Ramos (cell line): ENCODE measurements around the gene PI4KA.
"Not testable (repeated sequence)": the region's sequence is repeated elsewhere in the genome, so short reads cannot be mapped to it uniquely, and the experiment has no call there.

Experiments
- in situ Hi-C: fragments of 300-500 bp; cut with MboI; formaldehyde crosslinking; loops from one replicate; pipeline ENCODE4 v1.14.3; 2022; ENCODE audit warnings: low sequenced_read_pairs; ENCODE audit not compliant: unreplicated experiment

Gene PI4KA

DNA sequence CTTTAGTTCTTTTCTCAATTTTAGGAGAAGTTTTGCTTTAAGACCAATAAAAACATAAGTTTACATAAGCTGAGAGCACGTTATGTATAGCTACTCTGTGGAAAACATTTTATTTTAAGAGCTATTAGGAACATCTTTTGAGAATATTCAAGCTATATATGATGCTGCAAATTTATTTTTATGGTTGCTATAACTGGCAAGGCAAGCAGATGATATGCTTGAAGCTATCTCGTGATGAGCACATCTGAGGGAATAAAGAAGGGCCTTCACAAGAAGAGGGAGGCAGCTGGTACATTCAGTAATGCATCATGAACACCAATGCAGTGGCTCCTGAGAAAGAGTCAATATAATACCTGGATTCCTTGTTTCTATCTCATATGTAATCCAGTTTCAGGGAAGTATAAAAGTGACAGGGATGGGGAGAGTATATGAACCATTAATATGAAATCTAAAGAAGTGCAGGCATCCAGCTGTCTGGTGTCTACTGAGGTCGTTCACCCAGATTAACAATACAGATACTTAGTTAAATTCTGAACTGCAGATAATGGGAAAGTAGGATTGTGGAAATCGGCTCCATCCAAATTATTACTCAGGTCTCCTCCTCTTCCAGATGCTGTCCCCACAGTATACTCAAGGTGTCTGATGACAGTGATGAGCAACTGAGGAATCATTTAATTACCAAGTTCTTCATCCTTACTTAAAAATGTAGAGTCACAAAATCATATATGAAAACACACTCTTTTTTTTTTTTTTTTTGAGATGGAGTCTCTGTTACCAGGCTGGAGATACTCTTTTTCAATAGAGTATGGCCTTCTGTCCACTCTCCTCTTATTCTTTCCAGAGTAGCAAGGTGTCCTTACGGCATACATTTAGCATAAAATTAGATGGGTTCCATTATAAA is 185.1 kb downstream of the PI4KA start:
- in situ Hi-C loops = loop anchor here (10.0 kb wide), 1 partner anchor 59 kb away; no protein-coding TSS in a partner anchor

DNA sequence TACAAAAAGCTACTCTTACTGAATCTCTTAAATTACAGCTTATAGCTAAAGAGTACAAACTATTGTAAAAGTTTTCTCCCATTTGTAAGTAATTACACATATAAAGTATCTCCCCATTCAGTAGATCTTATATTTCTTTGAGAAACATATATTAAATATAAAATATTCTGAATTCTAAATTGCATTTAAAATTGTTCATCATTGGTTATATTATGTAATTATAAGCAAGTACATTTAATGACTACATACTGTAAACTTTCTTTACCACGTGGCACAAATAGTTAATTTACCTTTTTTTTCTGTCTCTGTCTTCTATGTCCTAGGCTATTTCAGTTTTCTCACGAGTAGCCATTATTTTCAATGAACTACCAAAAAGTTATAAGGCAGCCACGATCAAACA is 185.9 kb downstream of the PI4KA start:
- in situ Hi-C loops = loop anchor here (10.0 kb wide), 1 partner anchor 58 kb away; no protein-coding TSS in a partner anchor

DNA sequence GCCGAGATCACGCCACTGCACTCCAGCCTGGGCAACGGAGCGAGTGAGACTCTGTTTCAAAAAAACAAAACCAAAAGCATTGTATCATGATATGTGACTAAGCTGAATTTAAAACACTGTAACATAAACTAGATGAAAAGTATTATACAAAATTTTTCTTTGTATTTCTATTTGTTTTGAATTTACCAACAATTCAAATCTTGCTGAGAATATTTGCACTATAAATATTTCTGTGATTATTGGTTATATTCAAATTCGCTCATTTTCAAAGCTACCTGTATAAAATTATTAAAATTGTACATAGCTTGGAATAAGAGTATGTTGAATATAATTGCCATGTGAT is 186.6 kb downstream of the PI4KA start:
- in situ Hi-C loops = loop anchor here (10.0 kb wide), 1 partner anchor 57 kb away; no protein-coding TSS in a partner anchor

DNA sequence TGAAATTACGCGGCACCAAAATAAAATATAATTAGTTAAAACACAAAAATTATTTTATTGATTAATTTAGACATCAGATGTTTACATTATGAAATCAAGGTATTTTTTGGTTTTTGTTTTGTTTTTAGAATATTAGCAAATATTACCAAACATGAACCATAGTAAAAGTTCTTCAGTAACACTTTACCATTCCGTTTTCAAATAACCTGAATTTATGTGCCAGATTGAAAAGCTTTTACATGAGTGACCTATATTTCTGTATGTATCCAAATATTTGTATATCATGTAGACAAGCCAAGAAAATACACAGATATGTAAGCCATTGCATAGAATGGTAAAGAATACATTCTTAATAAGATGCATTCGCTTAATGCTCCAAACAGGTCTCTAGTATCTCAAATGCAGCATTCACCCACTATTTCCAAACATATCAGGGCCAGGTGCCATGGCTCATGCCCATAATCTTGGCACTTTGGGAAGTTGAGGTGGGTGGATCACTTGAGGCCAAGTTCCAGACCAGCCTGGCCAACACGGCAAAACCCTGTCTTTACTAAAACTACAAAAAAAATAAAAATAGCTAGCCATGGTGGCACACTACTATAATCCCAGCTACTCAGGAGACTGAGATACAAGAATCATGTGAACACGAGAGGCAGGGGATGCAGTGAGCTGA is 187.1 kb downstream of the PI4KA start:
- in situ Hi-C loops = loop anchor here (10.0 kb wide), 1 partner anchor 57 kb away; no protein-coding TSS in a partner anchor

DNA sequence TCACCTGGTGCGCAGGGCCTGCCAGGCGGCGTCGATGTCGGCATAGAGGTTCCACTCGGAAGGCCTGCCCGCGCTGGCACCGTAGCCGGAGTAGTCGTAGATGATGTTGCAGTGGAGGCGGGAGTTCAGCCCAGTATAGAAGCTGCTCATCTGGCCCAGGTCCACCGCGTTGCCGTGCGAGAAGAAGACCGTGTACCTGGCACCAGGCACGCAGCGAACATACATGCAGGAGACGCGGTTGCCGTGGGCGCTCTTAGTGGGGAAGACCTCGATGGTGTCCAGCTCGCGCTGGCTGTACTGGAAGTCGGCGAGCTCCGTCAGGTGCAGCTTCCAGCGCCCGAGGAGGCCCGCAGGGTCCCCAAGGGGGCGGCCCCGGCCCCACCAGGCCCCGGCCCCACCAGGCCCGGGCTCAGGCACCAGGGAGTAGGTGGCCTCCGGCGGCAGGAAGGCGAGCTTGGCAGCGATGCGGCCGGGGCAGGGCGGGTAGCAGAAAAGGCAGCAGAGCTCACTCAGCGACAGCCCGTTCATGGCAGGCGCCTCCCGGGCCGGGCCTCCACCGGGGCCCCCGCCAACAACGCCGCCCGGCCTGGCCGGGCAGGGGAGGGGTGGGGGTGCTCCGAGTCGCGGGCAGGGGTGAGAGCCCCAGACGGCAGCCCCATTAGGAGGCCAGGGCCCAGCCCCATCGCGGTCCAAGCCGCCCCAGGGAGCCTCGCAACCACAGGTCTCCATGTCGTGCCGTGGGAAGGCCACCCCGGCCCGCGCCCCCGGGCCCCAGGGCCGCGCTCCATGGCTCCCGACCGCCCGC is 188.0 kb downstream of the PI4KA start:
- in situ Hi-C loops = loop anchor here (10.0 kb wide), 1 partner anchor 56 kb away; no protein-coding TSS in a partner anchor

DNA sequence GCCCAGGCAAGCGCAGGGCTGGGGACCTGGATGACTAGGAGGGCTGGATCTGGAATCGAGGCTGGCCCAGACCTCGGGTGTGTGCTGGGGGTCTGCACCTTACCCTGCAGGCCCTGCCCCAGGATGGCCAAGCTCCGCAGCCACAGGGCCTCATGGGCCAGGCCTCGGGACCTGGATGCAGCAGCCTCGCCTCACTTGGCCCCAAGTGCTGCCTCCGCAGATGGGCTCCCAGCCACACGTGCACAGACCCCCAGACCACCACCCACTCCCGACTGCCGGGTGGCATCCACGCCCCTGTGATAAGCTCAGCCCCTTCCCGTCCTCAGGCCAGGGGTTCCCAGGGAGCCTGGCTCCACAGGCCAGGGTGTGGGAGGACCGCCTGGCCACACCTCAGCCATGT is 188.7 kb downstream of the PI4KA start:
- in situ Hi-C loops = loop anchor here (10.0 kb wide), 1 partner anchor 55 kb away; no protein-coding TSS in a partner anchor

DNA sequence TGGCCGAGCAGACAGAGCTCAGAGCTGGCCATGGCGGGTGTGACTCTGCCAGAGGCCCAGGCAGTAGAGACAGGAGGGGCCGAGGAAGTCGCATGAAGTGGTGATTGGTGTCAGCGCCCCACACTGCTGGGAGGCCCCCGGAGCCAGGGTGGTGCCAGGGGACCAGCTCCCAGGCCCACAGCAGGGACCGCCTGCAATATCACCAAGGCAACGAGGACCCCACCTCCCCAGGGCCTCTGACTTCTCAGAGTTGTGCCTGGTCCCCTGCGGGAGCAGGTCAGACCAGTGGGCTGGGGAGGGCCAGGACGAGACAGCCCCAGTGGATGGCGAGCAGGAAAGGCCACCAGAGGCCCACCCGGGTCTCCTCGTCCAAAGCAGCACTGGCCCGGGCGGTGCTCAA is 189.1 kb downstream of the PI4KA start:
- in situ Hi-C loops = not testable (repeated sequence)

DNA sequence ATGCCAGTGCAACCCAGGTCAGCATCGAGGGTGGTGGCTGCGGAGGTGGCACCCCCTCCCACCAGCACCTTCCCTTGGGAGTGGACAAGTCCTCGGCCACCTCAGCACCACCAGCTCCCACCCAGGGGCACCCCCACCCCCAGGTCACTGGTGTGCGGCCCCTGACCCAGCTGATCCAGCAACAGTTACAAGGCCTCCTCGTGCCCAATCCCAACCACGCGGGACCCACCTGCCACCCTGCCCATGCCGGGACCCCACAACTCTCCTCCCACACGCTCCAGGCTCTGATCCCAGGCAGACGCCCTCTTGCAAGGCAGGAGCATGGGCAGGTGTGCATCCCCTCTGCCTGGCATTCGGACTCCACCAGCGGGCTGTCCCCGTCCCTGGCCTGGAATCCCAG is 189.8 kb downstream of the PI4KA start:
- in situ Hi-C loops = not testable (repeated sequence)

DNA sequence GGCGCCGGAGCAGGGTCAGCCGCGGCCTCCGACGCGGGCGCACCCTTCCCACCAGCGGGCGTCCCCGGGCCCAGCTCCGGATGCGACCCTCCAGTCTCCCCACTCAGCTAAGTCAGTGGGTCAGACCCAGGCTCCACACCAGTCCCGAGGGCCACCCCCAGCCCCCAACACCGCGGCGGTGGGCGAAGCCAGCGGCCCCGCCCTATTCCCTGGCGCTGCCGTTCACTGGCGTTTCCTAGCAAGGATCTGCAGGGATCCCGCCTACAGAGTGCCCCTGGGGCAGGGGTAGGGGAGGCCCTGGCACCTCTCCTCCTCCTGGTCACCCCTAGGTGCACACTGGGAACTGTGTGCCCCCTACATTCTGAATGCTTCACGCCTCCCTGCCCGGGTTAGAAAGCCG is 190.4 kb downstream of the PI4KA start:
- in situ Hi-C loops = not testable (repeated sequence)

DNA sequence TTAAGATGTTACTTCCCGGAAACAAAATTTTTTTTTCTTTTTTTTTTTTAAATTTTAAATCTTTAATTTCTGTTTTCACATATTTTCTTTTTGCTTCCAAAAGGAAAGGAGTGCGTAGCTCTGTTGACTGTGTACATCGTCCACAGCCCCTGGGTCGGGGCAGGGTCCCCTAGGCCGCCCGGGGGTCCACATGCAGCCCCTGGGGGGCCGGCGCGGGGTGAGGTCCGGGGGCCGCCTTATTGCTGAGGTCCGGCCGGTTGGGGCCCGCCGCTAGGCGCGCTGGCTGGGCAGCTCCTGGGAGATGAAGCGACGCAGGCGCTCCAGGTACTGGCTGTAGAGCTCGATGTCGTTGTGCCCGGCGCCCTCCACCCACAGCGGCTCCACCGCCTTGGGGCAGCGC is 191.1 kb downstream of the PI4KA start:
- in situ Hi-C loops = not testable (repeated sequence)

DNA sequence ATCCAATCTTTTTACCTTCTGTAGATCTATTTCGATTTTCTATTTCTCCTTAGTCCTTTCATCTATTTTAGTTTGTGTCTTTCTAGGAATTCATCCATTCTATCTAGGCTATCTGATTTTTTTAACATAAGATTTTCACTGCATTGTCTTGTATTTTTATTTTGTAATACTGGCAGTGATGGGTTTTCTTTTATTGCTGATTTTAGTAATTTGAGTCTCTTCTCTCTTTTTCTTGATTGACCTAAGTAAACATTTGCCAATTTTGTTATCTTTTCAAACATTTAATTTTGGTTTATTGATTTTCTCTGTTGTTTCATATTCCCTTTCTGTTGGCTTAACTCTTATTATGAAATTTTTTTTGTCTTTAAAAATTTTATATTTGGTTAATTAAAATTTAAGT is 192.1 kb downstream of the PI4KA start:
- in situ Hi-C loops = no loop called here

DNA sequence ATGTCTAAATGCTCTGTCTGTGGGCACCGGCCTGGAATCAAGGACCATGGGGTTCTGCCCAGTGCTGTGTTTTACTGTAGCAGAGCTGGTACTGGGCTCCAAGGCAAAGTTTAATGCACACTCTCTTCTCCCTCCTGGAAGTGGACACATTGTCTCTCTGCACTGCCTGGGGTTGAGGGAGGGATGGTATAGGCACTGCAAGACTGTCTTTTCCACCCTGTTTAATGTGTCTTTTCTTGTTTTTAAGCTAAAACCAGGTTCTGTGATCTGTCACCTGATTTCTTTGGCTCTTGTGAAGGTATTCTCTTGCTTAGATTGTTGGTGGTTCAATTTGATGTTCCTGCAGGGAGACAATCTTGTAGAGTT is 194.0 kb downstream of the PI4KA start:
- in situ Hi-C loops = no loop called here

DNA sequence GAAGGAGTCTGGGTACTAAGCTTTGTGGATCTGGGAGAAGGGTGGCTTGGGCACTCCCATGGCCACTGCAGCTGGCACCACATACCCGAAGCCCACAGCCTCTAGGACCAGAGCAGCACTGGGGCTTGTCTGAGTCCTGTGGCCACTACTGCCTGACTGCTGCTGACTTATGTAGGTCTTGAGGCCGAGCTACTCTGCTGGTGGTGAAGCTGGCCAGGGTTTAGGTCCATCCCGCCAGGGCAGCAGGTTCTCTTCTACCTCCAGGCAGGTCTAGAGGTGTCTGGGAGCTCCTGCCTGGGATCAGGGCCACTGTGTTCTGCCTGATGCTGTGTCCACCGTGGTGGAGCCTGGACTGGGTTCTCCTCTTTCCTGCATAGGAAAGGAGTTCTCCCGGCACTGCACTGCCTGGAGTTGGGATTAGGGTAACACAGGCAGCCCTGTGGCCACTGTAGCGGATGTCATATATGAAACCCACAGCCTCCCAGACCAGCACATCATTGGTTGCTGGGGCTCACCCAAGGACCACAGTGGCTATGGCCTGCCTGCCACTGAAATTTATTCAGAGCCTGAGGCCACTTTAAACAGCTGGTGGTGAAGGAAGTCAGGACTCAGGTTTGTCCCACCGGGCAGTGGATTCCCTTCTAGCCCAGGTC is 194.5 kb downstream of the PI4KA start:
- in situ Hi-C loops = no loop called here

DNA sequence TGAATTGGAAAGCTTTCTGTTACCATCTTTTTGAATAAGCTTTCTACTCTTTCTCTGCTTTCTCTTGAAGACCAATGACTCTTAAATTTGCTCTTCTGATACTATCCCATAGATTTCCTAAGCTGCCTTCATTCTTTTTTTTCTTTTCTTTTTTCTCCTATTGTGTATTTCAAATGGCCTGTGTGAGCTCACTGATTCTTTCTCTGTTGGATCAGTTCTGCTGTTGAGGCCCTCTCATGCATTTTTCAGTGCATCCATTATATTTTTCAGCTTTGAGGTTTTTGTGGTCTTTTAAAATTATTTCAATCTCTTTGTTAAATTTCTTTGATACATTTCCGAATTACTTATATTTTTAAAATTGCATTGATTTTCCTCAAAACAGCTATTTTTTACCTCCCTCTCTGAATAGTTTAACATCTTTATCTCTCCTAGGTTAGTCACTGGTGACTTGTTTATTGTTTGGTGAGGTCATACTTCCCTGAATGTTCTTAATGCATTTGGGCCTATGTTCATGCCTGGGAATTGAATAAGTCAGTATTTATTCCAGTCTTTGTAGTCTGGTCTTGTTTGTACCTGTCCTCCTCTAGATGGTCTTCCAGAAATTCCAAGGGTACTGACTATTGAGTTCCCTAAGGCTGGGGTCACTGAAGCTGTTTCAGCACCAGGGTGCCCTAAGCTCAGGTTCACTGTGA is 195.3 kb downstream of the PI4KA start:
- in situ Hi-C loops = no loop called here

DNA sequence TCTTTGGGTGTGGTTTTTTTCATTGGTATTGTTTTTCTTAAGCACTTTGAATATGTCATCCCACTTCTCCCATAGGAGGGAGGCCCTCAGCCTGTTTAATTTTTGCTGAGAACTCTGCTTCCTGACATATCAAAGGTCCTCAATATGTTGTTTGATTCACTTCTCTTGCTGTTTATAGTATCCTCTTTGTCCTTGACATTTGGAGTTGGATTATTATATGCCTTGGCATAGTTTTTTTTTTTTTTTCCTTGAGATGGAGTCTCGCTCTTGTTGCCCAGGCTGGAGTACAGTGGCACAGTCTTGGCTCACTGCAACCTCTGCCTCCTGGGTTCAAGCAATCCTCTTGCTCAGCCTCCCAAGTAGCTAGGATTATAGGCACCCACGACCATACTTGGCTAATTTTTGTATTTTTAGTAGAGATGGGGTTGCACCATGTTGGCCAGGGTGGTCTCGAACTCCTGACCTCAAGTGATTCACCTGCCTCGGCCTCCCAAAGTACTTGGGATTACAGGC is 196.0 kb downstream of the PI4KA start:
- in situ Hi-C loops = not testable (repeated sequence)

DNA sequence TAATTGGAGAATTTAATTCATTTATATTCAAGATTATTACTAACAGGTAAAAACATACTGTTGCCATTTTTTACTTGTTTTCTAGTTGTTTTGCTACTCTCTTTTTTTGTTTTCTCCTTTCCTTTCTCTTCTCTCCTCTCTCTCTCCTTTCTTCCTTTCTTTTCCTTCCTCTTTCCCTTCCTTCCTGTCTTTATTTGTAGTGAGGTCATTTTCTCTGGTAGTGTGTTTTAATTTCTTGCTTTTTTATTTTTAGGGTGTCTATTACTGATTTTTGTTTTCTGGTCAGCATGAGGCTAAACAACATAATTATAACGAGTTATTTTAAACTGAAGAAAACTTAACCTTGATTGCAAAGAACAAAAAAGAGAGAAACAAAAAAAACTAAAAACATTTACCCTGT is 197.1 kb downstream of the PI4KA start:
- in situ Hi-C loops = no loop called here

DNA sequence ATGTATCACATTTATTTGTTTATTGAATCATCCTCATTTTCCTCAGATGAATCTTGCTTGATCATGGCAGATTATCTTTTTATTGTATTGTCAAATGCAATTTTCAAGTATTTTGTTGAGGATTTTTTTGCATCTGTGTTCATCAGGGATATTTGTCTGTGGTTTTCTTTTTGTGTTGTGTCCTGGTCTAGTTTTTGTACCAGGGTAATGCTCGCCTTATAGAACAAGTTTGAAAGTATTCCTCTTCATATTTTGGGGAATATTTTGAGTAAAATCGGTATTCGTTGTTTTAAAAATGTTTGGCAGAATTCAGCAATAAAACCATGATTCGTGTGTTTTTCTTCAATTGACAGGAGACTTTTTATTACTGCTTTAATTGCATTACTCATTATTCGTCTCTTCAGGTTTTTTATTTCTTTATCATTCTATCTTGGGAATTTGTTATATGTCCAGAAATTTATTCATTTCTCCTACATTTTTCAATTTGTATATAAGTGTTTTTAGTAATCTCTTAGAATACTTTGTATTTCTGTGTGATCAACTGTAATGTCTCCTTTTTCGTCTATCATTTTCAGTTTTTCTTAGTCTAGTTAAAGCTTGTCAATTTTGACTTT is 198.1 kb downstream of the PI4KA start:
- in situ Hi-C loops = no loop called here

DNA sequence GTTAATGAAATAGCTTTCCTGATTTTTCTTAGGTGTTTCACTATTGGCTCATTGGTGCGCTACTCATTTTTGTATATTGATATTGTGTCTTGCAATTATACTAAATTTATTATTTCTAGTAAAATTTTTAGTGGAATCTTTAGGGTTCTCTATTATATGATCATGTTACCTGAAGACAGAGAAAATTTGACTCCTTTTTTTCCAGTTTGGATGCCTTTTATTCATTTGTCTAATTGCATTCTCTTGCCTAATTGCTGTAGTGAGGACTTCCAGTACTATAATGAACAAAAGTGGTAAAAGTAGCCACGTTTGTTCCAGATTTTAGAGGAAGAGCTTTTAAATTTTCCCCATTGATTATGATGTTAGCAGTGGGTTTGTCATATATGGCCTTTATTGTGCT is 198.7 kb downstream of the PI4KA start:
- in situ Hi-C loops = no loop called here

DNA sequence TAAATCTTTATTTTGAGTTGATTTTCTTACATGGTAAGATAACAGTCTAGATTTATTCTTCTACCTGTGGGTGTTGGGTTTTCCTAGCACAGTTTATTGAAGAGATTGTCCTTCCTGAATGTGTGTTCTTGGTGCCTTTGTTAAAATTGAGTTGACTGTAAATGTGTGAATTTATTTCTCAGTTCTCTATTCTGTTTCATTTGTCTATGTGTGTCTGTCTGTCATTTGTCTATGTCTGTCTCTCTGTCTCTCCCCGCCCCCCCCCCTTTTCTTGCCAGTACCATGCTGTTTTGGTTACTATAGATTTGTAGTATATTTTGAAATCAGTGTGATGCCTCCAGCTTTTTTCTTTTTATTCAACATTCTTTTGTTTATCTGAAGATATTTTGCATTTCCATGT is 199.4 kb downstream of the PI4KA start:
- in situ Hi-C loops = no loop called here
